Measurements from ENCODE around the gene CDIPT. TPM values are rescaled to one million over a fixed set of nuclear protein-coding genes. Genes with fewer than 3 reads are reported as not detected.

CDIPT gene
- total RNA-seq, 2 experiments from 2014 or later, result 43.5 to 52.4 TPM

GRCh38 chr16:29839822-29840221 lies 23.2 kb downstream of the CDIPT start:
- BruUV-seq (replicated peaks), result no TSS peak
- Histone ChIP-seq H3K79me2 (ENCODE audit: insufficient read depth, low read depth, low read length) (no peaks in the 10 kb centered on the region), H4K20me1 (ENCODE audit: insufficient read depth, low read length) (no peaks in the 10 kb centered on the region), H2AFZ (ENCODE audit: low read length) (no peak overlapping the region), H3K9me3 (ENCODE audit: low read length) (no peaks in the 10 kb centered on the region), H3K27ac (ENCODE audit: low read depth, low read length, poor library complexity, severe bottlenecking) (no peak overlapping the region), H3K36me3 (ENCODE audit: insufficient read depth, low read length) (no peaks in the 10 kb centered on the region), H3K4me3 (ENCODE audit: low read depth, low read length, poor library complexity, severe bottlenecking) (no peak overlapping the region), H3K9me2 (ENCODE audit: insufficient read depth, low read length) (no peaks in the 10 kb centered on the region), H3K4me2 (ENCODE audit: low read length) (no peak overlapping the region), H3K4me1 (ENCODE audit: insufficient read depth, low read length, poor library complexity, severe bottlenecking) (no peaks in the 10 kb centered on the region)
- DNase-seq (ENCODE audit: low spot score), result no peak
- intact Hi-C loops (cut with micrococcal nuclease; ENCODE audit: unreplicated experiment), result no loop called here
- TF ChIP-seq, protein P1, sequence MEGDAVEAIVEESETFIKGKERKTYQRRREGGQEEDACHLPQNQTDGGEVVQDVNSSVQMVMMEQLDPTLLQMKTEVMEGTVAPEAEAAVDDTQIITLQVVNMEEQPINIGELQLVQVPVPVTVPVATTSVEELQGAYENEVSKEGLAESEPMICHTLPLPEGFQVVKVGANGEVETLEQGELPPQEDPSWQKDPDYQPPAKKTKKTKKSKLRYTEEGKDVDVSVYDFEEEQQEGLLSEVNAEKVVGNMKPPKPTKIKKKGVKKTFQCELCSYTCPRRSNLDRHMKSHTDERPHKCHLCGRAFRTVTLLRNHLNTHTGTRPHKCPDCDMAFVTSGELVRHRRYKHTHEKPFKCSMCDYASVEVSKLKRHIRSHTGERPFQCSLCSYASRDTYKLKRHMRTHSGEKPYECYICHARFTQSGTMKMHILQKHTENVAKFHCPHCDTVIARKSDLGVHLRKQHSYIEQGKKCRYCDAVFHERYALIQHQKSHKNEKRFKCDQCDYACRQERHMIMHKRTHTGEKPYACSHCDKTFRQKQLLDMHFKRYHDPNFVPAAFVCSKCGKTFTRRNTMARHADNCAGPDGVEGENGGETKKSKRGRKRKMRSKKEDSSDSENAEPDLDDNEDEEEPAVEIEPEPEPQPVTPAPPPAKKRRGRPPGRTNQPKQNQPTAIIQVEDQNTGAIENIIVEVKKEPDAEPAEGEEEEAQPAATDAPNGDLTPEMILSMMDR (conservative IDR thresholded peaks at IDR 0.05; ENCODE audit: low read length), result no peak
- TF ChIP-seq EZH2phosphoT487 (IDR thresholded peaks at IDR 0.05; ENCODE audit: borderline replicate concordance, low read depth, low read length), result no peak
- POLR2A ChIA-PET, result no interaction called here
- CTCF ChIA-PET (ENCODE audit: unreplicated experiment), result no interaction called here

- Histone ChIP-seq H3K4me1 (ENCODE audit: insufficient read depth, low read length, poor library complexity, severe bottlenecking) (no peaks in the 10 kb centered on the region), H3K27ac (ENCODE audit: low read depth, low read length, poor library complexity, severe bottlenecking) (no peak overlapping the region), H3K4me2 (ENCODE audit: low read length) (no peak overlapping the region), H3K79me2 (ENCODE audit: insufficient read depth, low read depth, low read length) (no peaks in the 10 kb centered on the region), H3K36me3 (ENCODE audit: insufficient read depth, low read length) (no peaks in the 10 kb centered on the region), H4K20me1 (ENCODE audit: insufficient read depth, low read length) (no peaks in the 10 kb centered on the region), H3K9me2 (ENCODE audit: insufficient read depth, low read length) (no peaks in the 10 kb centered on the region), H3K4me3 (ENCODE audit: low read depth, low read length, poor library complexity, severe bottlenecking) (no peak overlapping the region), H3K9me3 (ENCODE audit: low read length) (no peaks in the 10 kb centered on the region), H2AFZ (ENCODE audit: low read length) (no peak overlapping the region)
- no peak for TF ChIP-seq EZH2phosphoT487 (IDR thresholded peaks at IDR 0.05; ENCODE audit: borderline replicate concordance, low read depth, low read length)
- TF ChIP-seq, protein P1 (conservative IDR thresholded peaks at IDR 0.05; ENCODE audit: low read length), result no peak
- no peak for DNase-seq (ENCODE audit: low spot score)
- CTCF ChIA-PET (ENCODE audit: unreplicated experiment), result no interaction called here
- POLR2A ChIA-PET, result interaction anchor here (0.6 kb wide), 1 partner anchor 21 kb away, joined by 3 read pairs; no protein-coding TSS in a partner anchor
- intact Hi-C loops (cut with micrococcal nuclease; ENCODE audit: unreplicated experiment), result no loop called here
- no TSS peak for BruUV-seq (replicated peaks)
These were observed 25.2 kb downstream of the CDIPT start for GRCh38 chr16:29837841-29838240.

GRCh38 chr16:29836623-29837022 lies 26.4 kb downstream of the CDIPT start:
- Histone ChIP-seq H3K4me3 (ENCODE audit: low read depth, low read length, poor library complexity, severe bottlenecking) (no peak overlapping the region), H3K79me2 (ENCODE audit: insufficient read depth, low read depth, low read length) (no peaks in the 10 kb centered on the region), H3K9me2 (ENCODE audit: insufficient read depth, low read length) (no peaks in the 10 kb centered on the region), H3K36me3 (ENCODE audit: insufficient read depth, low read length) (no peaks in the 10 kb centered on the region), H3K4me2 (ENCODE audit: low read length) (no peak overlapping the region), H3K9me3 (ENCODE audit: low read length) (no peaks in the 10 kb centered on the region), H3K4me1 (ENCODE audit: insufficient read depth, low read length, poor library complexity, severe bottlenecking) (no peaks in the 10 kb centered on the region), H3K27ac (ENCODE audit: low read depth, low read length, poor library complexity, severe bottlenecking) (no peak overlapping the region), H4K20me1 (ENCODE audit: insufficient read depth, low read length) (no peaks in the 10 kb centered on the region), H2AFZ (ENCODE audit: low read length) (no peak overlapping the region)
- intact Hi-C loops (cut with micrococcal nuclease; ENCODE audit: unreplicated experiment), result no loop called here
- no TSS peak for BruUV-seq (replicated peaks)
- TF ChIP-seq, protein P1 (conservative IDR thresholded peaks at IDR 0.05; ENCODE audit: low read length), result no peak
- TF ChIP-seq EZH2phosphoT487 (IDR thresholded peaks at IDR 0.05; ENCODE audit: borderline replicate concordance, low read depth, low read length), result no peak
- POLR2A ChIA-PET, result no interaction called here
- no peak for DNase-seq (ENCODE audit: low spot score)
- CTCF ChIA-PET (ENCODE audit: unreplicated experiment), result no interaction called here
